Tibial nerve (tissue), 4 donors: Measurements from ENCODE around the gene ADAMTS17. TPM values are rescaled to one million over a fixed set of nuclear protein-coding genes. Genes with fewer than 3 reads are reported as not detected.

Experiments
- DNase-seq, 2 donors: peaks; one replicate each; pipeline ENCODE4 v3.0.0-alpha.2; 2019; ENCODE audit warnings: low spot score in 2 of 2
- H3K27ac ChIP-seq, 4 donors: fragments of 200-600 bp; sonication (generic) in 3 of 4; one replicate each; pipeline ENCODE4 v1.5.1; 2017 to 2019; ENCODE audit warnings: mild to moderate bottlenecking in 1 of 4
- H3K27me3 ChIP-seq, 2 donors: fragments of 200-600 bp; sonication (generic) in 1 of 2; one replicate each; pipeline versions ENCODE4 v1.5.1 to v1.6.0; 2017 to 2019
- H3K36me3 ChIP-seq, 3 donors: fragments of 200-600 bp; sonication (generic); one replicate each; pipeline ENCODE4 v1.5.1; 2018 to 2019
- H3K4me1 ChIP-seq, 4 donors: fragments of 200-600 bp; sonication (generic) in 3 of 4; one replicate each; pipeline ENCODE4 v1.5.1; 2017 to 2019
- H3K4me3 ChIP-seq, 4 donors: fragments of 200-600 bp; sonication (generic) in 3 of 4; one replicate each; pipeline ENCODE4 v1.5.1; 2017 to 2019; ENCODE audit warnings: mild to moderate bottlenecking in 1 of 4, moderate library complexity in 1 of 4
- H3K9me3 ChIP-seq, 4 donors: fragments of 200-600 bp; sonication (generic) in 3 of 4; one replicate each; pipeline ENCODE4 v1.5.1; 2017 to 2019
- CTCF ChIP-seq, 5 experiments: fragments of 200-600 bp in 3 of 5; fragments of 450-650 bp in 2 of 5; sonication (generic) in 3 of 5; IDR thresholded peaks; one replicate each; pipeline ENCODE4 v1.5.1; 2016 to 2019; ENCODE audit warnings: antibody characterized with exemption in 5 of 5, mild to moderate bottlenecking in 3 of 5, moderate library complexity in 2 of 5
- EP300 ChIP-seq, 2 donors: sonication (generic); formaldehyde crosslinking; IDR thresholded peaks; one replicate each; pipeline ENCODE4 v1.6.1; 2017; ENCODE audit warnings: antibody characterized with exemption in 2 of 2, mild to moderate bottlenecking in 1 of 2
- POLR2A ChIP-seq, 2 donors: fragments of 450-650 bp; IDR thresholded peaks; one replicate each; pipeline ENCODE4 v1.6.1; 2017; ENCODE audit warnings: antibody characterized with exemption in 2 of 2, mild to moderate bottlenecking in 2 of 2, moderate library complexity in 2 of 2
- WGBS, 2 donors: methylation state at CpG; one replicate each; pipeline ENCODE4 v1.1.5; 2018; 5-methylcytosine and 5-hydroxymethylcytosine counted together
- total RNA-seq, 4 donors: library from RNA; depleted of rRNA; stranded (reverse); fragments of >200 nt; gene quantifications; one replicate each; pipeline ENCODE4 v1.1.0, GENCODE V29; 2016

The ADAMTS17 gene
- total RNA-seq, 4 donors from 2014 or later, result 0.66 to 5.5 (median 3.7) TPM

- H3K36me3 ChIP-seq, result no peaks in the 10 kb centered on the region
- DNase-seq, result no peak
- H3K4me3 ChIP-seq, result no peak overlapping the region
- peaks cover 0 to 10% (median 3%) of the 10 kb centered on the region in 4 donors for H3K4me1 ChIP-seq
- TF ChIP-seq CTCF (IDR thresholded peaks at IDR 0.05), result no peak
- TF ChIP-seq POLR2A (IDR thresholded peaks at IDR 0.05), result no peak
- TF ChIP-seq EP300 (IDR thresholded peaks at IDR 0.05), result no peak
- H3K9me3 ChIP-seq, result no peaks in the 10 kb centered on the region
- no peak overlapping the region for H3K27ac ChIP-seq
- WGBS, 2 donors, result 75 to 86% methylated on average over 4 of the region's 4 CpGs
- no peaks in the 10 kb centered on the region for H3K27me3 ChIP-seq
Observed at GRCh38 chr15:100230784-100231183, 111.0 kb downstream of the ADAMTS17 start.

- Histone ChIP-seq H3K27me3 (no peaks in the 10 kb centered on the region), H3K4me1 (peaks cover 0 to 10% (median 0%) of the 10 kb centered on the region in 4 donors), H3K9me3 (no peaks in the 10 kb centered on the region), H3K36me3 (no peaks in the 10 kb centered on the region), H3K4me3 (no peak overlapping the region), H3K27ac (no peak overlapping the region)
- DNase-seq, result no peak
- 79 to 80% methylated on average over 9 of the region's 9 CpGs for WGBS, 2 donors
- TF ChIP-seq CTCF (IDR thresholded peaks at IDR 0.05) (no peak), POLR2A (IDR thresholded peaks at IDR 0.05) (no peak), EP300 (IDR thresholded peaks at IDR 0.05) (no peak)
Observed at GRCh38 chr15:100229181-100230163, 112.3 kb downstream of the ADAMTS17 start.

- 90 to 97% methylated on average over 9 of the region's 9 CpGs for WGBS, 2 donors
- TF ChIP-seq EP300 (IDR thresholded peaks at IDR 0.05) (no peak), CTCF (IDR thresholded peaks at IDR 0.05) (no peak), POLR2A (IDR thresholded peaks at IDR 0.05) (no peak)
- no peak for DNase-seq
- no peak overlapping the region for H3K4me3 ChIP-seq
- H3K36me3 ChIP-seq, result no peaks in the 10 kb centered on the region
- H3K9me3 ChIP-seq, result no peaks in the 10 kb centered on the region
- no peak overlapping the region for H3K27ac ChIP-seq
- H3K27me3 ChIP-seq, result no peaks in the 10 kb centered on the region
- peaks cover 0 to 16% (median 0%) of the 10 kb centered on the region in 4 donors for H3K4me1 ChIP-seq
Observed at GRCh38 chr15:100227781-100228180, 114.0 kb downstream of the ADAMTS17 start.

GRCh38 chr15:100226107-100226506 is 115.7 kb downstream of the ADAMTS17 start:
- 95 to 96% methylated on average over 5 of the region's 5 CpGs for WGBS, 2 donors
- TF ChIP-seq CTCF (IDR thresholded peaks at IDR 0.05) (no peak), POLR2A (IDR thresholded peaks at IDR 0.05) (no peak), EP300 (IDR thresholded peaks at IDR 0.05) (no peak)
- Histone ChIP-seq H3K27ac (no peak overlapping the region), H3K27me3 (no peaks in the 10 kb centered on the region), H3K4me1 (peaks cover 0 to 16% (median 0%) of the 10 kb centered on the region in 4 donors), H3K36me3 (no peaks in the 10 kb centered on the region), H3K4me3 (no peak overlapping the region), H3K9me3 (no peaks in the 10 kb centered on the region)
- no peak for DNase-seq
